ENCODE measurements around the gene TLE1.
"Not testable (repeated sequence)": the region's sequence is repeated elsewhere in the genome, so short reads cannot be mapped to it uniquely, and the experiment has no call there.

Gene TLE1

GRCh38 chr9:81689343-81690175 is at the start of gene TLE1:
TLE1 (minus strand) TSS chr9:81689547; CDS start chr9:81688240, 1,307 bp downstream.
- peak; percentile 75 to 76 for DNase-seq

GRCh38 chr9:81737871-81738507 is 48.6 kb upstream of the TLE1 start:
- no peak for DNase-seq

- not testable (repeated sequence) for DNase-seq
Observed at GRCh38 chr9:81730498-81730897, 41.2 kb upstream of the TLE1 start.

- DNase-seq = no peak
Observed at GRCh38 chr9:81729135-81729534, 39.8 kb upstream of the TLE1 start.

GRCh38 chr9:81724242-81724889 is 35.0 kb upstream of the TLE1 start:
- DNase-seq = no peak

- DNase-seq = no peak
Observed at GRCh38 chr9:81722277-81722676, 32.9 kb upstream of the TLE1 start.

- DNase-seq = no peak
Observed at GRCh38 chr9:81720450-81721086, 31.2 kb upstream of the TLE1 start.

- DNase-seq = no peak
Observed at GRCh38 chr9:81719972-81720371, 30.6 kb upstream of the TLE1 start.

- DNase-seq = no peak
Observed at GRCh38 chr9:81718244-81718643, 28.9 kb upstream of the TLE1 start.

- DNase-seq = no peak
Observed at GRCh38 chr9:81717747-81718077, 28.4 kb upstream of the TLE1 start.

GRCh38 chr9:81717061-81717746 is 27.9 kb upstream of the TLE1 start:
- DNase-seq = no peak

GRCh38 chr9:81716409-81716808 is 27.1 kb upstream of the TLE1 start:
- no peak for DNase-seq

- no peak for DNase-seq
Observed at GRCh38 chr9:81705578-81705977, 16.2 kb upstream of the TLE1 start.

- DNase-seq = no peak
Observed at GRCh38 chr9:81694541-81694940, 5.2 kb upstream of the TLE1 start.

- no peak for DNase-seq
Observed at GRCh38 chr9:81693671-81694378, 4.5 kb upstream of the TLE1 start.

GRCh38 chr9:81690251-81690851 is 1.0 kb upstream of the TLE1 start:
- DNase-seq = no peak

GRCh38 chr9:81689093-81689342 is 329 bp downstream of the TLE1 start:
- not testable (repeated sequence) for DNase-seq

GRCh38 chr9:81688262-81689092 is 870 bp downstream of the TLE1 start:
- peak in 1 of 2 experiments; percentile 18 for DNase-seq

- no peak for DNase-seq
Observed at GRCh38 chr9:81687521-81688261, 1.7 kb downstream of the TLE1 start.

Measured in stimulated activated CD4-positive, alpha-beta T cell treated with anti-CD3 and anti-CD28 coated beads, Interleukin-4, amount 100 ng/mL, for 4 hours (primary cell).